HEK293T (cell line): ENCODE results near the gene ARHGAP20.

ENCODE experiments used
- CTCF ChIA-PET: fragments of 350-600 bp; formaldehyde crosslinking; extraction: SDS; loops from one replicate; lab custom pipeline; 2021; ENCODE audit warnings: antibody characterized with exemption, inconsistent platforms; lab: Yijun Ruan, JAX
- POLR2A ChIA-PET: fragments of 350-600 bp; formaldehyde crosslinking; extraction: SDS; loops from one replicate; lab custom pipeline; 2020; ENCODE audit warnings: antibody characterized with exemption, inconsistent platforms; lab: Yijun Ruan, JAX
- DNase-seq: peaks from one replicate; pipeline ENCODE4 v3.0.0; 2012; ENCODE audit warnings: mixed read lengths; ENCODE audit errors: extremely low spot score
- ARNT ChIP-seq: fragments of 450-650 bp; IDR thresholded peaks from 2 replicates; pipeline ENCODE4 v1.6.1; 2017; ENCODE audit warnings: mild to moderate bottlenecking
- BHLHE40 ChIP-seq: fragments of 450-650 bp; IDR thresholded peaks from 2 replicates; pipeline ENCODE4 v1.6.1; 2016; ENCODE audit warnings: mild to moderate bottlenecking, moderate library complexity, borderline replicate concordance
- CTBP1 ChIP-seq: fragments of 450-650 bp; IDR thresholded peaks from 2 replicates; pipeline ENCODE4 v1.6.1; 2016; ENCODE audit warnings: borderline replicate concordance
- ELF4 ChIP-seq: fragments of 450-650 bp; IDR thresholded peaks from 2 replicates; pipeline ENCODE4 v1.6.1; 2017; ENCODE audit warnings: antibody characterized with exemption
- FOXA1 ChIP-seq: fragments of 450-650 bp; IDR thresholded peaks from 2 replicates; pipeline ENCODE4 v1.6.1; 2016; ENCODE audit warnings: mild to moderate bottlenecking
- FOXK2 ChIP-seq: fragments of 450-650 bp; IDR thresholded peaks from 2 replicates; pipeline ENCODE4 v1.6.1; 2016; ENCODE audit warnings: mild to moderate bottlenecking
- FOXM1 ChIP-seq: fragments of 450-650 bp; IDR thresholded peaks from 2 replicates; pipeline ENCODE4 v1.6.1; 2017; ENCODE audit warnings: mild to moderate bottlenecking, borderline replicate concordance
- HDGF ChIP-seq: fragments of 450-650 bp; IDR thresholded peaks from 2 replicates; pipeline ENCODE4 v1.6.1; 2017; ENCODE audit warnings: antibody characterized with exemption, borderline replicate concordance
- L3MBTL2 ChIP-seq: fragments of 450-650 bp; conservative IDR thresholded peaks from 2 replicates; pipeline ENCODE4 v1.6.1; 2016; ENCODE audit warnings: mild to moderate bottlenecking
- LEF1 ChIP-seq: fragments of 450-650 bp; IDR thresholded peaks from 2 replicates; pipeline ENCODE4 v1.6.1; 2017; ENCODE audit warnings: mild to moderate bottlenecking, borderline replicate concordance
- NFRKB ChIP-seq: fragments of 450-650 bp; IDR thresholded peaks from 2 replicates; pipeline ENCODE4 v1.6.1; 2016; ENCODE audit warnings: mild to moderate bottlenecking, moderate library complexity
- PKNOX1 ChIP-seq: fragments of 450-650 bp; IDR thresholded peaks from 2 replicates; pipeline ENCODE4 v1.6.1; 2016
- SP1 ChIP-seq: fragments of 450-650 bp; IDR thresholded peaks from 2 replicates; pipeline ENCODE4 v1.6.1; 2017
- SUZ12 ChIP-seq: fragments of 450-650 bp; IDR thresholded peaks from 2 replicates; pipeline ENCODE4 v1.6.1; 2016; ENCODE audit warnings: mild to moderate bottlenecking
- TARDBP ChIP-seq: fragments of 450-650 bp; IDR thresholded peaks from 2 replicates; pipeline ENCODE4 v1.6.1; 2016
- ZNF384 ChIP-seq: fragments of 450-650 bp; IDR thresholded peaks from 2 replicates; pipeline ENCODE4 v1.6.1; 2016

The ARHGAP20 gene

GRCh38 chr11:110565357-110566336, 146.6 kb downstream of the ARHGAP20 start:
- TF ChIP-seq FOXA1 (no peak), FOXK2 (no peak), ARNT (no peak), CTBP1 (no peak), L3MBTL2 (no peak)
- CTCF ChIA-PET = no interaction called here
- POLR2A ChIA-PET = no interaction called here
- DNase-seq = peak; percentile 31

DNA sequence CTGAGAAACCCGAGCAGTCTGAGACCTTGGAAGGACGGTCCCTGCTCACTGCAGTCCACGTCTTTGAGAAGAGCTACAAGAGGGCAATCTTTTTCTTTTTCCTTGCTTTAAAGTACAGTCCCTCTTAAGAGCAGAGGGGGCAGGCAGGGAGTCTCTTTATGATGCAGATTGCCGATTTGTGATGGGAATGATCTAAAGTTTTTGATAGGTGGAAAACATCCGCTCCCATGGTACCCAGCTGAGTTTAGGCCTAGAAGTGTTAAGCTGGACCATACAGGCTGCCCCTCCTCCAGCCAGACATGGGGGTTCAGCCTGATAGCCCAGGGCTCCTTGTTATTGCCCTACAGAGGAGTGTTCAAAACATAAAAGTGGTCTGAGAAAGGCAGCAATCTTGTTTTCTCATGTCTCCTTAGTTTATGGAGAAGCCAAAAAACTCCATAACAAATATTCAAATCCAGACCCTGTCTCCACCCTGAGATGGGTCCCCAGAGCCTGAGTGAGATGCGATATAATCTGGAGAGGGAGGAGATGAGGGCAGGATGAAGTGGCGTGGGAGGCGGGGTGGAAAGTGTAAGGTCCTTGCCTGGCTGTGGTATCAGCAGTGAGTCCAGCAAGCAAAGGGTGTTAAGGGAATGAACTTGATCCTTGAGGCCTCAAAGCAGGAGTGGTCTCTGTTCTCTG, 147.4 kb downstream of the ARHGAP20 start:
- DNase-seq = no peak
- ChIA-PET POLR2A (no interaction called here), CTCF (no interaction called here)
- no peak for TF ChIP-seq SP1
- no peak for TF ChIP-seq ARNT
- no peak for TF ChIP-seq ZNF384
- no peak for TF ChIP-seq ELF4
- TF ChIP-seq FOXK2 = no peak
- no peak for TF ChIP-seq L3MBTL2
- no peak for TF ChIP-seq CTBP1
- no peak for TF ChIP-seq HDGF

DNA sequence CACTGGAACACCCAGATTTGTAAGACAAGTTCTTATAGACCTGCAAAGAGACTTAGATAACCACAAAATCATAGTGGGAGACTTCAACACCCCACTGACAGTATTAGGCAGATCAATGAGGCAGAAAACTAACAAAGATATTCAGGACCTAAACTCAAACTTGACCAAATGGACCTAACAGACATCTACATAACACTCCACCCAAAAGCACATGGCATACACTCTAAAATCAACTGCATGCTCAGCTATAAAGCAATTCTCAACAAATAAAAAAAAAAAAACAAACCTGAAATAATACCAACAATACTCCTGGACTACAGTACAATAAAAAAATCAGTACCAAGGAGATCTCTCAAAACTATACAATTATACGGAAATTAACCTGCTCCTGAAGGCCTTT, 167.5 kb downstream of the ARHGAP20 start:
- ChIA-PET CTCF (no interaction called here), POLR2A (no interaction called here)
- TF ChIP-seq ELF4 (no peak), NFRKB (no peak), SUZ12 (no peak), ZNF384 (no peak), L3MBTL2 (no peak), ARNT (no peak), TARDBP (no peak), HDGF (no peak), LEF1 (no peak), BHLHE40 (no peak), FOXA1 (no peak), FOXK2 (no peak), PKNOX1 (no peak), FOXM1 (no peak), CTBP1 (no peak), SP1 (no peak)

DNA sequence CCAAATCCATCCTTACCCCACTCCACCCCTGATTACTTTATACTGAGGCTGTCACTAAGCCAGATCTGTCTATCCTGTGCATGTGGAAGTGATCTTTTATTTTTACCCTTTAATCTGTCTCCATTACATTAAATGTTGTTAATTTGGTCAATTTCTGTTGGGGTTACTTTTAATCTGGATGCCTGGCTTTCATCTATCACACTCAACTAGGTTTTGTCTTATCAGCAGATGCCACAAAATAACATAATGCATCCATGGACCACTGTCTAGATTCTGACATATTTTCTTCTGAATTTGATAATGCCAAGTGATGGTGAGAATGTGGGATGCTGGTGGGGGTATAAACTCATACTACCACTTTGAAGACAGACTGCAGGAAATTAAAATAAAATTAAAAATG, 174.1 kb downstream of the ARHGAP20 start:
- ChIA-PET POLR2A (no interaction called here), CTCF (no interaction called here)
- no peak for DNase-seq
- TF ChIP-seq HDGF = no peak
- TF ChIP-seq FOXM1 = no peak

More for the DNA sequence above, 167.5 kb downstream of the ARHGAP20 start:
- DNase-seq = no peak

- POLR2A ChIA-PET = no interaction called here
- CTCF ChIA-PET = no interaction called here
- DNase-seq = no peak
- no peak for TF ChIP-seq PKNOX1
- no peak for TF ChIP-seq FOXK2
- no peak for TF ChIP-seq ARNT
- TF ChIP-seq TARDBP = no peak
- TF ChIP-seq NFRKB = no peak
- TF ChIP-seq LEF1 = no peak
- no peak for TF ChIP-seq SUZ12
- no peak for TF ChIP-seq ELF4
Observed at GRCh38 chr11:110530900-110531741, 181.1 kb downstream of the ARHGAP20 start.

- ChIA-PET CTCF (no interaction called here), POLR2A (no interaction called here)
Observed at GRCh38 chr11:110529043-110529442, 183.2 kb downstream of the ARHGAP20 start.

More at GRCh38 chr11:110529043-110529442, 183.2 kb downstream of the ARHGAP20 start:
- no peak for DNase-seq
- no peak for TF ChIP-seq NFRKB
- TF ChIP-seq PKNOX1 = no peak
- no peak for TF ChIP-seq HDGF
- no peak for TF ChIP-seq ARNT
- TF ChIP-seq ELF4 = no peak
- no peak for TF ChIP-seq FOXA1
- no peak for TF ChIP-seq TARDBP
- TF ChIP-seq SP1 = no peak
- TF ChIP-seq FOXK2 = no peak
